Osteoblast (primary cell): ENCODE measurements around the gene AADACL4. TPM values are rescaled to one million over a fixed set of nuclear protein-coding genes. Genes with fewer than 3 reads are reported as not detected.

ENCODE experiments used
- DNase-seq: peaks from one replicate; pipeline ENCODE4 v3.0.0; 2011; ENCODE audit warnings: low spot score, mixed read lengths; ENCODE audit not compliant: insufficient read length; ENCODE audit errors: missing footprints
- H2AFZ ChIP-seq: 2 replicates; pipeline ENCODE4 v1.6.0; 2011; ENCODE audit warnings: mild to moderate bottlenecking, low read length
- H3K27ac ChIP-seq: 2 replicates; pipeline ENCODE4 v1.5.1; 2011; ENCODE audit warnings: mild to moderate bottlenecking, low read depth, low read length, moderate library complexity
- H3K27me3 ChIP-seq: 2 replicates; pipeline ENCODE4 v1.6.0; 2012; ENCODE audit warnings: mild to moderate bottlenecking, control low read depth, inconsistent platforms, low read length, moderate library complexity; ENCODE audit not compliant: insufficient read depth
- H3K36me3 ChIP-seq: 2 replicates; pipeline ENCODE4 v1.5.1; 2011; ENCODE audit warnings: mild to moderate bottlenecking, low read length, control low read depth, moderate library complexity; ENCODE audit not compliant: insufficient read depth
- H3K4me1 ChIP-seq: 2 replicates; pipeline ENCODE4 v1.5.1; 2011; ENCODE audit warnings: mild to moderate bottlenecking, low read length, control low read depth, moderate library complexity; ENCODE audit not compliant: insufficient read depth
- H3K4me2 ChIP-seq: 2 replicates; pipeline ENCODE4 v1.6.0; 2011; ENCODE audit warnings: mild to moderate bottlenecking, low read length; ENCODE audit not compliant: insufficient read depth
- H3K4me3 ChIP-seq: fragments of 200-600 bp; sonication (generic); 3 replicates; pipeline ENCODE4 v1.5.1; 2012; ENCODE audit warnings: mild to moderate bottlenecking, low read length, inconsistent platforms; ENCODE audit not compliant: insufficient read depth
- H3K79me2 ChIP-seq: 2 replicates; pipeline ENCODE4 v1.6.0; 2012; ENCODE audit warnings: mild to moderate bottlenecking, low read length, control low read depth, inconsistent platforms; ENCODE audit not compliant: insufficient read depth
- H3K9me3 ChIP-seq: 2 replicates; pipeline ENCODE4 v1.5.1; 2011; ENCODE audit warnings: low read depth, low read length, control low read depth
- H4K20me1 ChIP-seq: 2 replicates; pipeline ENCODE4 v1.6.0; 2012; ENCODE audit warnings: mild to moderate bottlenecking, low read length, control low read depth; ENCODE audit not compliant: insufficient read depth
- total RNA-seq: library from RNA; depleted of rRNA; stranded (reverse); fragments of >200 nt; gene quantifications from 2 replicates; pipeline ENCODE4 v1.2.3, GENCODE V29; 2012
- TF ChIP-seq, protein P1 (sequence below): IDR thresholded peaks from 2 replicates; pipeline ENCODE4 v1.5.1; 2011; ENCODE audit warnings: mild to moderate bottlenecking, low read depth, low read length, moderate library complexity; ENCODE audit errors: extremely low read depth

The AADACL4 gene
- not detected in 2 replicates for total RNA-seq

DNA sequence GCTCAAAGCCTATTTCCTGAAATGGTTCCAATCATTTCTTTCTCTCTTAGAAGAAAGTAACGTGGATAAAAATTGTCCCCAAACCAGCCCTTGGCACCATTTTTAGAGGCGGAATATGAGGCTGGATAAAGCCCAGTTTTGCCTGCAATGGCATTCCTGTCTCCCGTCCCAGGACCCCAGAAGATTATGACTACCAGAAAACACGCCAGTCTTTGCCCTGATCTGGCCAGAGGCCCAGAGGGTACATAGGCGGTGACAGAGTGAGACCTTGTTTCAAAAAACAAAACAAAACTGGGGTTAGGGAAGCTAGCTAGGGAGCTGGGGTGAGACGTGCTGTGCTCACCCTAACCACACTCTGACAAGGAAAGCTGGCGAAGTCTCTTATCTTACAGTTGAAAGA is at the start of gene AADACL4:
Gene AADACL4, plus strand, starts transcription at position 301 of the 400 bp plus-strand sequence. CDS start 462 bp downstream, outside the sequence.
- Histone ChIP-seq H3K9me3 (peaks cover 5% of the 10 kb centered on the region), H4K20me1 (no peaks in the 10 kb centered on the region), H3K4me3 (no peak within 1 kb of the TSS), H3K36me3 (no peaks in the 10 kb centered on the region), H3K27ac (no peak within 1 kb of the TSS), H2AFZ (no peak within 1 kb of the TSS), H3K4me1 (no peaks in the 10 kb centered on the region), H3K79me2 (no peaks in the 10 kb centered on the region), H3K4me2 (no peak within 1 kb of the TSS), H3K27me3 (peaks cover 13% of the 10 kb centered on the region)
- TF ChIP-seq, protein P1, sequence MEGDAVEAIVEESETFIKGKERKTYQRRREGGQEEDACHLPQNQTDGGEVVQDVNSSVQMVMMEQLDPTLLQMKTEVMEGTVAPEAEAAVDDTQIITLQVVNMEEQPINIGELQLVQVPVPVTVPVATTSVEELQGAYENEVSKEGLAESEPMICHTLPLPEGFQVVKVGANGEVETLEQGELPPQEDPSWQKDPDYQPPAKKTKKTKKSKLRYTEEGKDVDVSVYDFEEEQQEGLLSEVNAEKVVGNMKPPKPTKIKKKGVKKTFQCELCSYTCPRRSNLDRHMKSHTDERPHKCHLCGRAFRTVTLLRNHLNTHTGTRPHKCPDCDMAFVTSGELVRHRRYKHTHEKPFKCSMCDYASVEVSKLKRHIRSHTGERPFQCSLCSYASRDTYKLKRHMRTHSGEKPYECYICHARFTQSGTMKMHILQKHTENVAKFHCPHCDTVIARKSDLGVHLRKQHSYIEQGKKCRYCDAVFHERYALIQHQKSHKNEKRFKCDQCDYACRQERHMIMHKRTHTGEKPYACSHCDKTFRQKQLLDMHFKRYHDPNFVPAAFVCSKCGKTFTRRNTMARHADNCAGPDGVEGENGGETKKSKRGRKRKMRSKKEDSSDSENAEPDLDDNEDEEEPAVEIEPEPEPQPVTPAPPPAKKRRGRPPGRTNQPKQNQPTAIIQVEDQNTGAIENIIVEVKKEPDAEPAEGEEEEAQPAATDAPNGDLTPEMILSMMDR = no peak
- DNase-seq = no peak

- no peak overlapping the region for H3K4me3 ChIP-seq
- no peaks in the 10 kb centered on the region for H4K20me1 ChIP-seq
- peak overlapping the region; percentile 58 for H3K4me2 ChIP-seq
- H3K79me2 ChIP-seq = peaks cover 30% of the 10 kb centered on the region
- no peaks in the 10 kb centered on the region for H3K27me3 ChIP-seq
- TF ChIP-seq, protein P1 = peak; percentile 11
- no peak overlapping the region for H2AFZ ChIP-seq
- H3K36me3 ChIP-seq = peaks cover 22% of the 10 kb centered on the region
- H3K27ac ChIP-seq = peak overlapping the region; percentile 74
- DNase-seq = no peak
- H3K4me1 ChIP-seq = peaks cover 41% of the 10 kb centered on the region
- H3K9me3 ChIP-seq = no peaks in the 10 kb centered on the region
Measured at GRCh38 chr1:12594490-12594889, 49.4 kb upstream of the AADACL4 start.

GRCh38 chr1:12594966-12595756 is 48.7 kb upstream of the AADACL4 start:
- Histone ChIP-seq H3K27me3 (no peaks in the 10 kb centered on the region), H3K27ac (peak overlapping the region; percentile 99), H4K20me1 (no peaks in the 10 kb centered on the region), H2AFZ (no peak overlapping the region), H3K4me2 (peak overlapping the region; percentile 84), H3K4me3 (peak overlapping the region; percentile 59), H3K4me1 (peaks cover 42% of the 10 kb centered on the region), H3K79me2 (peaks cover 36% of the 10 kb centered on the region), H3K36me3 (peaks cover 18% of the 10 kb centered on the region), H3K9me3 (no peaks in the 10 kb centered on the region)
- peak; percentile 97 for DNase-seq
- TF ChIP-seq, protein P1 = no peak

DNA sequence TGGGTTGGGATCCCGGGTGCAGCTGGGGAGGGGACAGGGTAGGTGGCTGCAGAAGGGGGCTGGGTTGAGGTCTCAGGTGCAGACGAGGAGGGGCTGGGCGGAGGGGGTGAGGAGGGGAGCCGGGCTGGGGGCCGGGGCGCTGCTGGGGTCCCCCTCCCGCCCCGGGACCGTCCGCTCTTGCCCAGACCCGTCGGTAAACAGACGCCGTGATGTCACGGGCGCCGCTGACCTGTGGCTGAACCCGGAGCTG is 48.2 kb upstream of the AADACL4 start:
- H2AFZ ChIP-seq = no peak overlapping the region
- peaks cover 47% of the 10 kb centered on the region for H3K4me1 ChIP-seq
- no peaks in the 10 kb centered on the region for H4K20me1 ChIP-seq
- peaks cover 40% of the 10 kb centered on the region for H3K79me2 ChIP-seq
- peaks cover 20% of the 10 kb centered on the region for H3K36me3 ChIP-seq
- TF ChIP-seq, protein P1 = no peak
- DNase-seq = no peak
- H3K27ac ChIP-seq = peak overlapping the region; percentile 99
- H3K9me3 ChIP-seq = no peaks in the 10 kb centered on the region
- H3K4me2 ChIP-seq = peak overlapping the region; percentile 84
- no peaks in the 10 kb centered on the region for H3K27me3 ChIP-seq
- peak overlapping the region; percentile 59 for H3K4me3 ChIP-seq
